Brain microvascular endothelial cell (primary cell): ENCODE measurements around the gene PHF21B.

Experiments
- DNase-seq: peaks from one replicate; pipeline ENCODE4 v3.0.0-alpha.2; 2020
- H3K27ac ChIP-seq: fragments of 250-450 bp; sonication (Bioruptor Pico); 2 replicates; pipeline ENCODE4 v1.5.1; 2020; ENCODE audit warnings: mild to moderate bottlenecking, moderate library complexity
- H3K27me3 ChIP-seq: fragments of 250-450 bp; sonication (Bioruptor Pico); replicated peaks from 2 replicates; pipeline ENCODE4 v1.5.1; 2020; ENCODE audit warnings: mild to moderate bottlenecking
- H3K36me3 ChIP-seq: fragments of 250-450 bp; sonication (Bioruptor Pico); replicated peaks from 2 replicates; pipeline ENCODE4 v1.5.1; 2020; ENCODE audit warnings: mild to moderate bottlenecking
- H3K4me3 ChIP-seq: 2 replicates; pipeline ENCODE4 v1.5.1; 2011; ENCODE audit warnings: low read depth, mild to moderate bottlenecking, control low read depth, low read length, moderate library complexity
- in situ Hi-C: cut with HindIII; loops from 2 replicates; pipeline ENCODE4 v1.10.0; 2017; ENCODE audit warnings: low sequenced_read_pairs, low pct_ligation_motif_present
- TF ChIP-seq, protein P1 (sequence below): IDR thresholded peaks from 2 replicates; pipeline ENCODE4 v1.5.1; 2011; ENCODE audit warnings: low read depth, mild to moderate bottlenecking, moderate library complexity, low read length, control low read depth, inconsistent platforms; ENCODE audit errors: missing control alignments

PHF21B gene

DNA sequence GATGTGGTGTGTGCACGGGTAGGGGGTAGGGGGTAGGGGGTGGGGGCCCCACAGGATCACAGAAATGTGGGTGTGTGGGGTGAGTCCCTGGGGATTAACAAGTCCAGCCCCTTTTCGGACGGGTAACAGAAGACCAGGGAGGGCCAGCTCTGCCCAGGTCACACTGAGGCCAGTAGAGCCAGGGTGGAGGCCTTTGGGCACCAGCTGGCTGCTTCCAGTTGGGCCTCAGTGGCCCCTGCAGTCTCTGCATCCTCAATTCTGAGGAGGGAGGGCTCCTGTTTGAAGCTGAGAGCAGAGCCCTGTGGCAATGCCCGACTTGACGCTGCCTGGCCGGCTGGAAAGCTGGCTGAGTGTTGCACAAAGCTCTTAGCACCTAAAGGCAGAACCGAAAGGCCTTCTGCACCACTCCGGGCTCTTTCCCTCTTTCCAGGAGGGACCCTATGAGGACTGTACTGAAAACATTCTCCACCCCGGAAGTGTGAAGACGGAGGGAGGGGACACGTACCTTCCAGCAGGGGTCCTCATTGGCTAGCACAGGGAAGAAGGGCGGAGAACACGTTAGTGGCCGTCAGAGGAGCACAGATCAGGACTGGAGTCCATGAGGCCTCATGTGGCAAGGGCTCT lies 120.4 kb downstream of the PHF21B start:
- Histone ChIP-seq H3K36me3 (no peaks in the 10 kb centered on the region), H3K27me3 (no peaks in the 10 kb centered on the region), H3K27ac (no peak overlapping the region), H3K4me3 (no peak overlapping the region)
- in situ Hi-C loops, result no loop called here
- TF ChIP-seq, protein P1, sequence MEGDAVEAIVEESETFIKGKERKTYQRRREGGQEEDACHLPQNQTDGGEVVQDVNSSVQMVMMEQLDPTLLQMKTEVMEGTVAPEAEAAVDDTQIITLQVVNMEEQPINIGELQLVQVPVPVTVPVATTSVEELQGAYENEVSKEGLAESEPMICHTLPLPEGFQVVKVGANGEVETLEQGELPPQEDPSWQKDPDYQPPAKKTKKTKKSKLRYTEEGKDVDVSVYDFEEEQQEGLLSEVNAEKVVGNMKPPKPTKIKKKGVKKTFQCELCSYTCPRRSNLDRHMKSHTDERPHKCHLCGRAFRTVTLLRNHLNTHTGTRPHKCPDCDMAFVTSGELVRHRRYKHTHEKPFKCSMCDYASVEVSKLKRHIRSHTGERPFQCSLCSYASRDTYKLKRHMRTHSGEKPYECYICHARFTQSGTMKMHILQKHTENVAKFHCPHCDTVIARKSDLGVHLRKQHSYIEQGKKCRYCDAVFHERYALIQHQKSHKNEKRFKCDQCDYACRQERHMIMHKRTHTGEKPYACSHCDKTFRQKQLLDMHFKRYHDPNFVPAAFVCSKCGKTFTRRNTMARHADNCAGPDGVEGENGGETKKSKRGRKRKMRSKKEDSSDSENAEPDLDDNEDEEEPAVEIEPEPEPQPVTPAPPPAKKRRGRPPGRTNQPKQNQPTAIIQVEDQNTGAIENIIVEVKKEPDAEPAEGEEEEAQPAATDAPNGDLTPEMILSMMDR, result no peak
- no peak for DNase-seq

DNA sequence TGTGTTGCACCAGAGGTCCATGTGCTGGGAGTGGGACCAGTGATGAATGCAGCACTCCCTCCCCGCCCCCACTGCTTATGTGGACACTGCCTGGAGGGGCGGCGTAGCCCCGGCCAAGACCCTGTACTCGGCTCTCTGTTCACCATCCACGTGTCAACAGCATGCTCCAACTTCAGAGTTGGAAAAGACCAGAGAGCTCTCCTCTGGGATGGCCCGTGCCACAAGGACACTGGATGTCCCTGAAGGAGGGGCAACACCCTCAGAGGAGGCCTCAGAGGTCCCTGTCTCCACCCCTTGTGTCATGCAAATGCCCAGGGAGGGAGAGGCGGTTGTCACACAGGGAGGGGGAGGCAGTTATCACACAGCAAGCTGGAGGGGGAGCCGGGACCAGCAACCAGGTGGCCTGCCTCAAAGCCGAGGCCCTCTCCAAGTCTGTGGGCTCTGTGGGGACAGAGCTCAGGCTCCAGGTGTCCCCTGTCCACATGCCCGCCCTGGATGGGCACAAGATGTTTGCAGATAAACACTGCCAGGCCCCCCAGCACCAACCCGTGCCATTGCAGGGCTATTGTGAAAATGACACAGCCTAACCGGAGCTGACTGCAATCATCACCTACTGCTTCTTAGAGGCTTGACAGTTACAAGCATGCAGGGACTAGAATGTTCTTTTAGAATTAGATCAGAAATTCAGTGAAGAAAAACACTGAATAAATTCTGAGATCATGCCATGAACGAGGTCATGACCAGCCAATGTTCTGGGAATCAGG lies 121.1 kb downstream of the PHF21B start:
- no peaks in the 10 kb centered on the region for H3K27me3 ChIP-seq
- H3K27ac ChIP-seq, result no peak overlapping the region
- H3K36me3 ChIP-seq, result no peaks in the 10 kb centered on the region
- H3K4me3 ChIP-seq, result no peak overlapping the region
- TF ChIP-seq, protein P1, result no peak
- no peak for DNase-seq
- in situ Hi-C loops, result no loop called here

DNA sequence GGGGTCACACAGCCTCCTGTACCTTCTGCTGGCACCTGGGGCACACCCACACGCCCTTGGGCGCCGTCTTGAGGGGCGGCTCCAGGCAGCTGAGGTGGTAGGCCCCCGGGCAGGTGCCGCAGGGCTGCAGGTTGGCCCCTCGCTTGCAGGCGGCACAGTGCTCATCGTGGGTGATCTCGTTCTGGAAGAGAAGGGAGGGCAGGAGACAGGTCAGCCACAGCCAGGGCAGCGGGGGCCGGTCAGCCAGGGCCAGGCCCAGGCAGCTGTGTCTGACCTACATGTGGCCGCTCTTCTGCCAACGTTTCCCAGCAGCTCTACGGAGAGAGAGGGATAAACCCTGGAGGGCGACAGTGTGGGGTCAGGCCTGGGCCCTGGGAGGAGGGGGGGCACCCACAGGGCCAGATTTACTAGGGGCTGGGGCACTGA lies 121.9 kb downstream of the PHF21B start:
- Histone ChIP-seq H3K27me3 (no peaks in the 10 kb centered on the region), H3K36me3 (no peaks in the 10 kb centered on the region), H3K27ac (no peak overlapping the region), H3K4me3 (no peak overlapping the region)
- TF ChIP-seq, protein P1, result no peak
- no peak for DNase-seq
- in situ Hi-C loops, result no loop called here

DNA sequence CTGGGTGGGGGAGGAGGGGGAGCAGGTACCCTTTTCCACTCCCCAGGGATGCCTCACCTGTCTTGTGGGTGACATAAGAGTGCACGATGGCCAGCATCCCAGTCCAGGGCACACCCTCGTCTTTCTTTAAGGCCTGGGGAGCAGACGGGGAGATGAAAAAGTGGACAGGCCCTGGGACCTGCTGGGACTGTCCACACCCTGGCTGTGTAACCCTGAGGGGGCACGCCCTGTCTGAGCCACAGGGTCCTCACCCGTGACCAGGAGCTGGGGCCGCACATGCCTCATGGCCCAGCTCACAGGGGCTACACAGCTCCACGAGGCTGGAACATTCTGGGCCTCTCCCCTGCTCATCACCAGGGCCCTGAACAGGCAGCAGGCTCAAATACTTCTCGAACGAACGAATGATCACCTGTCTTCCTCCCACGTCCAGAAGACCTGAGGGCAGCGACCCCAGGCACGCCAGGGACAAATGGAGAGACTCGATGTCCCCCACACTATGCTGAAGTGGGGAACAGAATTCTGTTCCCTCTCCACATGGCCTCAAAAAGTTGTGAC lies 123.9 kb downstream of the PHF21B start:
- H3K36me3 ChIP-seq, result no peaks in the 10 kb centered on the region
- TF ChIP-seq, protein P1, result no peak
- in situ Hi-C loops, result no loop called here
- H3K27me3 ChIP-seq, result no peaks in the 10 kb centered on the region
- H3K4me3 ChIP-seq, result no peak overlapping the region
- H3K27ac ChIP-seq, result no peak overlapping the region
- no peak for DNase-seq

DNA sequence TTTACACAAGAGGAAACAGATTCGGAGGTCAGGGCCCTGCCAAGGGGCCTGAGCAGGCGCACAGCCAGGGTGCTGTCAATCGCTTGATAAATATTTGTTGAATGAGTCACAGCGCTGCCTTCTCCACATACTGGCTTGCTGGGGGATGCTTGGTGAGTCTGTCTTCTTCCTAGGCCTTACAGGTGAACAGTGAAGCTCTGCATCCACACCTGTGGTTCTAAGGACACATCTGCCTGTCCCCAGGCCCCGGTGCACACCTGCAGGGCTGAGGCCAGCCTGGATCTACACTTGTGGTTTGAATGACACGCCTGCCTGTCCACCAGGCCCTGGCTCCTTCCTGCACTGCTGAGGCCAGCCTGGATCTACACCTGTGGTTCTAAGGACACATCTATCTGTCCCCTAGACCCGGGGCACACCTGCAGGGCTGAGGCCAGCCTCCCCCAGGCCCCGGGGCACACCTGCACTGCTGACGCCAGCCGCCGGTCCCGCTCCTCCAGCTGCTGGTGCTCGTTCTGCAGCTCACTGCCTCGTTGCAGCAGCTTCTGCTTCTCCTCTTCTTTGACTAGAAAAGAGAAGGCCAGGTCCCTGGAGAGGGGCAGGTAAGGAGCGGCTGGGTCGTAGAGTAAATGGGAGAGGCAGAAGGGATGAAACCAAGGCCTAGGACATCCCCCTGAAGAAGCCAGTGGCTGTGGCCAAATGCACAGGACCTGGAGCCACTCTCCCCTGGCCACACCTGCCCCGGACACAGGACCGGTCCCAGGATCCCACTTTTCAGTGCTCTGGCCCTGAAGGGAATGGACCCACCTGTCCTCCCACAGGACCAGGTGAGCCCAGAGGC lies 124.6 kb downstream of the PHF21B start:
- Histone ChIP-seq H3K36me3 (no peaks in the 10 kb centered on the region), H3K4me3 (no peak overlapping the region), H3K27ac (no peak overlapping the region), H3K27me3 (no peaks in the 10 kb centered on the region)
- TF ChIP-seq, protein P1, result no peak
- in situ Hi-C loops, result no loop called here
- DNase-seq, result no peak
